Mucosa of gallbladder (tissue), 1 donor: ENCODE data around the gene FAM47E. TPM values are rescaled to one million over a fixed set of nuclear protein-coding genes. Genes with fewer than 3 reads are reported as not detected.
"Not testable (repeated sequence)": the region's sequence is repeated elsewhere in the genome, so short reads cannot be mapped to it uniquely, and the experiment has no call there.

Experiments
- DNase-seq: peaks from one replicate; pipeline ENCODE4 v3.0.0-alpha.2; 2020; ENCODE audit warnings: low spot score
- total RNA-seq: library from RNA; stranded (reverse); gene quantifications from one replicate; pipeline ENCODE4 v1.2.1, GENCODE V29; 2021
- donor health status: DM: no; HTN: no; CAD: no.

Gene FAM47E
- total RNA-seq, 1 donor from 2014 or later = 13.8 TPM

- DNase-seq = no peak
These were observed 27.4 kb upstream of the FAM47E start for GRCh38 chr4:76224171-76224570.

- DNase-seq = no peak
These were observed 25.1 kb upstream of the FAM47E start for GRCh38 chr4:76226418-76226817.

- DNase-seq = no peak
These were observed 18.8 kb upstream of the FAM47E start for GRCh38 chr4:76232681-76233080.

GRCh38 chr4:76233083-76233482, 18.4 kb upstream of the FAM47E start:
- DNase-seq = no peak

- DNase-seq = no peak
These were observed 18.0 kb upstream of the FAM47E start for GRCh38 chr4:76233529-76233928.

- DNase-seq = no peak
These were observed 17.4 kb upstream of the FAM47E start for GRCh38 chr4:76233967-76234678.

GRCh38 chr4:76234679-76235044, 16.9 kb upstream of the FAM47E start:
- no peak for DNase-seq

- DNase-seq = no peak
These were observed 16.1 kb upstream of the FAM47E start for GRCh38 chr4:76235407-76235806.

- DNase-seq = no peak
These were observed 15.6 kb upstream of the FAM47E start for GRCh38 chr4:76235915-76236314.

- DNase-seq = no peak
These were observed 13.3 kb upstream of the FAM47E start for GRCh38 chr4:76238236-76238635.

- no peak for DNase-seq
These were observed 12.8 kb upstream of the FAM47E start for GRCh38 chr4:76238701-76239100.

- DNase-seq = no peak
These were observed 11.3 kb upstream of the FAM47E start for GRCh38 chr4:76240236-76240635.

- DNase-seq = not testable (repeated sequence)
These were observed 7.6 kb upstream of the FAM47E start for GRCh38 chr4:76243877-76244276.

- no peak for DNase-seq
These were observed 5.5 kb upstream of the FAM47E start for GRCh38 chr4:76246025-76246424.

GRCh38 chr4:76246852-76247251, 4.7 kb upstream of the FAM47E start:
- DNase-seq = no peak

GRCh38 chr4:76250962-76251361, 559 bp upstream of the FAM47E start:
- no peak for DNase-seq

GRCh38 chr4:76252271-76252653, 741 bp downstream of the FAM47E start:
- no peak for DNase-seq

- DNase-seq = no peak
These were observed 2.0 kb downstream of the FAM47E start for GRCh38 chr4:76253511-76253910.

GRCh38 chr4:76256032-76256431, 4.5 kb downstream of the FAM47E start:
- no peak for DNase-seq

- DNase-seq = no peak
These were observed 5.4 kb downstream of the FAM47E start for GRCh38 chr4:76256968-76257367.

- DNase-seq = no peak
These were observed 6.3 kb downstream of the FAM47E start for GRCh38 chr4:76257824-76258223.

GRCh38 chr4:76260571-76260970, 9.1 kb downstream of the FAM47E start:
- no peak for DNase-seq

- DNase-seq = no peak
These were observed 14.2 kb downstream of the FAM47E start for GRCh38 chr4:76265631-76266218.

GRCh38 chr4:76266627-76267026, 15.1 kb downstream of the FAM47E start:
- DNase-seq = no peak
